Measurements from ENCODE around the gene GRAP2. TPM values are rescaled to one million over a fixed set of nuclear protein-coding genes. Genes with fewer than 3 reads are reported as not detected.
"Not testable (repeated sequence)": the region's sequence is repeated elsewhere in the genome, so short reads cannot be mapped to it uniquely, and the experiment has no call there.

GRAP2 gene
- total RNA-seq, 1 donor from 2014 or later, result 2.7 TPM

DNA sequence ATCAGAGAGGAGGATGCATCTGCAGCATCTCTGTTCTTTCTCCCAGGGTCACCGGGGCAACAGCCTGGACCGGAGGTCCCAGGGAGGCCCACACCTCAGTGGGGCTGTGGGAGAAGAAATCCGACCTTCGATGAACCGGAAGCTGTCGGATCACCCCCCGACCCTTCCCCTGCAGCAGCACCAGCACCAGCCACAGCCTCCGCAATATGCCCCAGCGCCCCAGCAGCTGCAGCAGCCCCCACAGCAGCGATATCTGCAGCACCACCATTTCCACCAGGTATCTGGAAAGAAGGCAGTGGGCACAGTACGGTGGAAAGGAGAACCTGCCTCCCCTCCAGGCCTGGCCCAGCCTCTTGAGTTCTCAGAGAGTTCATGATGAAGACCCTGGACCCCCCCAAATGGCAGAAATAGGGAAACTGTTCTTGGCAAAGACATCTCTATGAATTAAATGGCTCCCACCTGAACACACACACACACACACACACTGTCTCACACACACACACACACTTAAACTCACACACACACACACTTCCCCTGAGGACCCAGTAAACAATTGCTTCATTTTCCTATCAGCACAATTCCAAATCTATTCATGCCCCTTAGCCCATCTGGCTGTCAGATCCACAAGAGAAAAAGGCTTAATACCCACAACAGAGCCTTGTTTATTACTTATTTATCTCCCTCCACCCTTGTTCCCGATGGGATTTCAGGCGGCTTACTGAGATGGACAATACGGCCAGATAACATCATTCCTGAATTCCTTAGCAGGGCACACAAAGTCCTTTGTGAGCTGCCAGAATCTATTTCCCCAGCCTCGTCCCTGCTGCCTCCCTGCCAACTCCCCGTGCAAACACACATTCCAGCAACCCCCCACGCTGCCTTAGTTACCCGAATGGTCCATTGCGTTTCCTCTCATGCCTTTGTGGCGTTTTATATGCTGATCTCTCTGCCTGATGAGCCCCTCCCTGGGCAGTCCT, 67.4 kb downstream of the GRAP2 start:
- DNase-seq, result no peak

DNA sequence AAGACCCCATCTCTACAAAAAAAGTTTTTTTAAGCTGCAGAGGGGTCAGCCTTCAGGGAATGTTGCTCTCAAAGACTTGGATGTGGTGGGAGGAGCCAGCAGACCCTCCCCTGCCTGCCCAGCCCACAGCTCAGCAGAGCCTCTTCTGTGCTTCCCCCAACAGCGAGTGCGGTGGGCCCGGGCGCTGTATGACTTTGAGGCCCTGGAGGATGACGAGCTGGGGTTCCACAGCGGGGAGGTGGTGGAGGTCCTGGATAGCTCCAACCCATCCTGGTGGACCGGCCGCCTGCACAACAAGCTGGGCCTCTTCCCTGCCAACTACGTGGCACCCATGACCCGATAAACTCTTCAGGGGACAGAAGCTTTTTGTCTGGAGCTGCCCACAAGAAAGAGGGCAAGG, 69.9 kb downstream of the GRAP2 start:
- DNase-seq, result no peak

DNA sequence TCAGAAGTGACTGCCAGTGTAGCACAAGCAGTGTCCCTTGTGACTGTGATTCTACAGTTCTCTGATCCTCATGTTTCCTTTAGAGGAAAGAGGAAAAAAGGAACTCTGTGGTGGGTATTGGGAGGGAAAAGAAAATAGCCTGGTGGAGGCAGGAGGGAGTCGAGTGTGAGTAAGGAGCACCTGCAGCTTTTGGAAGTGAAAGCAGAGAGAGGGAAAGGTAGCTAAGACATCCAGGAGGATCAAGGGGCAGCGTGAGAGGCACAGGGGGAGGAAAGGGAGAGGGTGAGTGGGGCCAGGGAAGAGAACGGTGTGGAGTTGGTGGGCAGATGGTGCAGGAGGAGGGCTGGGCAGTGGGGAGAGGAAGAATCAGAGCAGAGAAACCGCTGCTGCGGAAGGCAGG, 71.8 kb downstream of the GRAP2 start:
- DNase-seq, result no peak

DNA sequence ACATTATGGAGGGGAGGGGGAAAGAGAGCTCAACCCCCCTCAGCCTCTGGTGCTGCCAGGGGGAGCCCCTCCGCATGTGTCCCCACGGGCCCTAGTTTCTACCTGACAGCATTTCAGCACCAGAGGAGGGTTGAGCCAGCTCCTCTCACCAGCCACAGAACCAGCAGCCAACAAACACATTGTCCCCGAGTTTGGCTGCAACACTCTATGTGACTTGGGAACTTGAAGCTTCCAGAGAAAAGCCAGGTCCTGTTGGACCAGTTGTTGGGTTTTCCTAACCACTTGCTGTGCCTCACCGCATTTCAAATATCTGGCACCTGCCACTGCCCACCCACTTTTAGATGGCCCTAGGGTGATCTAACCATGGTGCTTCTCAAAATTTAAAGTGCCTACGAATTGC, 72.8 kb downstream of the GRAP2 start:
- no peak for DNase-seq

DNA sequence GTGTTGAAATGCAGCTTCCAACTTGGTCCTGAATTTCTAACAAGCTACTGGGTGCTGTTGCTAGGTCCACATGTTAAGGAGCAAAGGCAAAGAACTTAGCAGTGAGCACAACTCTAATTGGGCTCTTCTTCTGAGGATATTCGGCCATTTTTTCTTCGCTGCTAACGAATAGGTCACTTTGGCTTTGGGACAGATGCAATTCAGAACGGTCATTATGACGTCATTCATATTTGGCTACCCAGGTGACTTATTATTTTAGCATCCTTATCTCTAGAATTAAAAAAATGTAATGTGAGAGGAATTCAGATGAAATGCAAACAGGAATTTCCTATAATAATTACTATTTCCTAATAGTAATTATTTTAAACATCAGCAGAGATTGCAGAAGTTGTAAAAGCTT, 73.2 kb downstream of the GRAP2 start:
- no peak for DNase-seq

DNA sequence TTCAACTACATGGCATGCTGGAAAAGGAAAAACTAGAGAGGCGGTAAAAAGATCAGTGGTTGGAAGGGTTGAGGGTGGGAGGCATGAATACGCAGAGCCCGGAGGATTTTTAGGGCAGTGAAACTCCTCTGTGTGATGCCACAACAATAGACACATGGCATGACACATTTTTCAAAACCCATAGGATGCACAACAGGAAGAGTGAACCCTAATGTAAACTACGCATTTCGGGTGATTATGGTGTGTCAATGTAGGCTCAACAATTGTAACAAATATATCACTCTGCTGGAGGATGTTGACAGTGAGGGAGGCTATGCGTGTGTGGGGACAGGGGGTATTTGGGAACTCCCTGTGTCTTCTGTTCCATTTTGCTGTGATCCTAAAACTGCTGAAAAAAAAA, 78.2 kb downstream of the GRAP2 start:
- no peak for DNase-seq

DNA sequence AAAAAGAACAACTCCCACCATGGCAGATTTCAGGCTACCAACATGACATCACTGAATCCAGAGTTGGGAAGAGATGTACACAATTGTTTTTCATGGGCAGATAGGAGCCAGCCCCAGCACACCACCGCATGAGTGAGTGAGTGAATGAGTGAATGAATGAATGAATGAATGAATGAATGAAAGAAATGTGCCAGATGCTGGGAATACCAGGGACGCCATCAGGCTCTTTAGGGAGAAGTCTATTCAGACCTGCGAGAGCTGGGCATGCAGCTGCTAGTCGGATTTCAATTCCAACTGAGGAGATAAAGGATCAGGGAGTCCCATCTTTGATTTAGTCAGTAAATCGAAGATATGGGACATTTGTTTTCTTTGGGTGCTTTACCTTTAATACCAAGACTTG, 78.6 kb downstream of the GRAP2 start:
- no peak for DNase-seq

DNA sequence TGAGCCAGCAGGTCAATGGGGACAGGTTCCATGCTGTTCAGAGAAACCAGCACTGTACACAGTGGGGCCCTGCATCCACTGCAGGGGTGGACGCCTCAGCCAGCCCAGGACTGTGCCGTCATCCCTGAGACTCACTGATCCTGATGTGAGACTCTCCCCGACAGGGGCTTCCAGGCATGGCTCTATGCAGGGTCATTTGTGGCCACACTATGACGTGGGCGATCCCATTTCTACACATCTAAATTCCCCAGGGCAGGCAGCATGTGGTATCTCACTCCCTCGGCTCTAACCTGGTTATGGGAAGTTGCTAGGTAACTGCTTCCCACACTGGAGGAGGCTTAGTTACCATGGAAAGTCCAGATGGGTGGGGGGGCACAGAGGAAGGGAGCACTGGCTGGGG, 79.7 kb downstream of the GRAP2 start:
- DNase-seq, result no peak

DNA sequence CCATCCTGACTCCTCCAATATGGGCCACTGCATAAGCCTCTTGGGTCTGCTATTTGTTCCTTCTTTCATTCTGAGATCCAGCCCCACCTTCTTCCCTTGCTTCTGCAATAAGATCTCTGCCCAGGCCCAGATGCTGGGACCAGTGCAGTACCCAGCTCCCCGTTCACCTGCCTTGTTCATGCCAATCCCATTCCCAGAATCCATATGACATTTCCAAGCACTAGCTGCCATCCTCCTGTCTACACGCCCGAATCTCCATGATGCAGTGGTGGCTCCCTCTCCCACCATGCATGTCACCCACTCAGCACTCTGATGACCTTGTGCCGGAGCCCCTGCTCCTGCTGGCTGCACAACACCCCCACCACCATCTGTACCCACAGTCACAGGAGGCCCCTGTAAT, 82.5 kb downstream of the GRAP2 start:
- no peak for DNase-seq

DNA sequence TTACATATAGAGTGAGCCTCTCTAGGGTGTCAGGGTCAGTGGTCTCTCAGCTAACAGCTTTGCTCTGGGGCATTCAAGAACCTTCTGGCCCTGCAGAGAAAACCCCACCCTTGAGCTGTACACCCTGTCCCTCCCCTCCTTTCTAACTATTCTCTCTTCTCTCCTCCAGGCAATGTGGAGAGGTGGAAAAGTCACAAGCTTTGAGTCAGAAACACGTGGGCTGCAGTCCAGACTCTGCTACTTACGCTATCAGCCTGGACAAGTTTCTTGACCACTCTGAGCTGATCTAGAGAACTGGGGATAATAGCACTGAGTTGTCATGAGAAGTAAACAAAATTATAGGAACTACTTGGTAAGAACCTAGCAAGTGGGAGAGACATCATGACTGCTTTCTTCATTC, 83.1 kb downstream of the GRAP2 start:
- DNase-seq, result no peak

DNA sequence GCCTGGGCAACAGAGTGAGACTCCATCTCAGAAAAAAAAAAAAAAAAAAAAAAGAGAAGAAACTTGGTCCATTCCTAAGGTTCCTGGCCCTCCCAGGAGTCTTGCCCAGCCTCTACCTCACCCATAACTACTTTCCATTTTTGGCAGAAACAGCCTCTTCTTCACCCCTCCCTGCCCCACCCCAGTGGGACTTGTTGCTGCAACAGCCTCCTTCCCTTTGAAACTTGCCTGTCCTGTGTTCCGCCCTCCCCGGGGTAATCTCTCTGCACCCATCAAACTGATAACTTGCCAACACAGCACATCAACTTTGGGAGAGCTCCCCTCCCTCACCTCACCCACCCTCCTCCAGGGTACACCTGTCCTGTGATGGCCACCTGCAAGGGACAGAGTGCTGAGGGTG, 83.9 kb downstream of the GRAP2 start:
- DNase-seq, result no peak

DNA sequence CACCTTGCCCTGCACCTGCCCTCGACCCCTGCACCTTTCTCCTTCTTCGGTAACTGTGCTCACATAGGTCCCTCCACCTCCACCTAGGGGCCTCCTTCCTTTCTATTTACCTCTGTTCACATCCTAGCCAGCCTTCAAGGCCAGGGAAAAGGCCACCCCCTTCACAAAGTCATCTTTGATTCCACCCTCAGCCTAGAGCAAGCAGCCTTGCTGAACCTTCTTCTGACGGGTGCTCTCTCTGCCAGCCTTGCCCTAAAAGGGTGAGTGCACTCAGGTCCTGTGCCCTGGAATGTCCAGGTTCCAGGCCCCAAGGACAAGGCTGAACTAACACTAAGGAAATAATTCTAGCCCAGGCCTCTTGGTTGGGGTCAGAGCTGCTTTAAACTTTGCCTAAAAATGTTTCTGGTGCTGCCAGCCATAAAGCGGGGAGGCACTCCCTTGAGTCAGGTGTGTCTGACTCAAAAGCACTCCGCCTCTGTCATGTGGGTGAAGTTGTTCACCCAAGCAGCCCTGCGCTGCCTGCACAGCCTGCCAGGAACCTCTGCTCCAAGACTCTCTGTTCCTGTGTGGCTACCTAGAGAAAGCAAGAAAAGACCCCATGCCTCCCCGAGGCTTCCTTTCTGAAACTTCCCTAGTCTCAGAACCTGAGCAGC, 84.6 kb downstream of the GRAP2 start:
- no peak for DNase-seq

DNA sequence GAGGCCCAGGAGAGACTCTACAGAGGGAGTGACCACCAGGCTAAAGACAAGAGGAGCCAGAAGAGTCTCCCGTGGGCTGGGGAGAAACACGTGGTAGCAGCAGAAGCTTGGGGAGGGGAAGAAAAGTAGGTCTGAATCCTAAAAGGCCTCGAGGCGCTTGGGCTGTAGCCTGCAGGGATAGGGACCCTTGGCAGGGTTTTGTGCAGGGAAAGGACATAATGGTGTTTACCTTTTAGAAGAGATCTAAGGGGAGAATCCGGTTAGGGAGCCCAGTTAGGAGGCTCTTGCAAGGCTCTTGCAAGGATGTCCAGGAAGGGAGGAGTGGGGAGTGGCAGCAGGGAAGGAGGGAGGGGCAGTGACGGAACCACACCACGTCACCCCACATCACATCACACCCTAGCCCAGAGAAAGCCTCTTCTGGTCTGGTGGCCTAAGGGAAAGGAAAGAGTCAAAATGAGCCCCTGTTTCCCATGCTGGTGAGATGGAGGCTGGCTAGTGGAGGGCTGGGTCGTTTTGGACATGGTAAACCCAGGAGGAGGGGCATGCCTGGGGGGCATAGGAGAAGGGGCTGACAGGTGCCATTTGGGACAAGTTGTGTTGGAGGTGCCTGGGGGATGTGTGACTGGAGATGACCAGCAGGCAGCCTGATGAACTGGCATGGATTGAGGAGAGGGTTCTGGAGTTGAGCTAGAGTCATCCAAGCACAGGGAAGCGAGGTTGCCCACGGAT, 87.7 kb downstream of the GRAP2 start:
- no peak for DNase-seq

DNA sequence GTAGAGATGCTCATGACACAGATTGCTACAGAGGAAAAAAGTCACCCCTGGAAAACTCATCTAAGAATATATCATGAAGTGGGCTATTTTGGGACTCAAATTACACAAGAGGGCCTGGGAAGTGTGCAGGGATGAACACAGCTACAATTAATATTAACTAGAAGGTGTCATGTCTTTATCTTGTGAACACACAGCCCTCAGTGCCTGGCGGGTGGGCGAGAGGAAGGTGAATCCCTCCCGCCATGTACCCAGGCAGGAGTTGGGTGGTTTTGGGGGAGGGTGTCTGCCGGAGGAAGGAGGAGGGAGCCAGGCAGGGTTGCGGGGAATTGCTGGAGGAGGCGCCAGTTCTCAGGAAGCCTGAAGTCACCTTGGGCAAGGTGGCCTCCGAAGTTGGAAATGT, 88.7 kb downstream of the GRAP2 start:
- no peak for DNase-seq

DNA sequence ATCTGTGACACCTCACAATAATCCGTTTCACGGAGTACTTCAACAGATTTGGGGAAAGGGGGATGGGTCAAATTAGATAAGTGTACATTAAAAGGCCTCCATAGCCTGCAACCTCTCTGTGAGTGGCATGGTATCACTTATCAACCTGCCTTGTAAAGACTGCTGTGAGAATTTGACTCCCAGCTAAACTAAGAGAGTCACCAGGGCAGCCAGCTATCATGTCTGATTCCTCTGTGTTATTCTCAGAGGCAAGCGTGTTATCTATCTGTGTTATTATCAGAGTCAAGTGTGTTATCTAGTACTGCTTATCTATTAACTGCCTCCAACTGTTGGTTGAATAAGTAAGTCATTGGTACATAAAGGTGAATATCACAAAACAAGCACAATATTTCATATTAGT, 89.8 kb downstream of the GRAP2 start:
- no peak for DNase-seq

DNA sequence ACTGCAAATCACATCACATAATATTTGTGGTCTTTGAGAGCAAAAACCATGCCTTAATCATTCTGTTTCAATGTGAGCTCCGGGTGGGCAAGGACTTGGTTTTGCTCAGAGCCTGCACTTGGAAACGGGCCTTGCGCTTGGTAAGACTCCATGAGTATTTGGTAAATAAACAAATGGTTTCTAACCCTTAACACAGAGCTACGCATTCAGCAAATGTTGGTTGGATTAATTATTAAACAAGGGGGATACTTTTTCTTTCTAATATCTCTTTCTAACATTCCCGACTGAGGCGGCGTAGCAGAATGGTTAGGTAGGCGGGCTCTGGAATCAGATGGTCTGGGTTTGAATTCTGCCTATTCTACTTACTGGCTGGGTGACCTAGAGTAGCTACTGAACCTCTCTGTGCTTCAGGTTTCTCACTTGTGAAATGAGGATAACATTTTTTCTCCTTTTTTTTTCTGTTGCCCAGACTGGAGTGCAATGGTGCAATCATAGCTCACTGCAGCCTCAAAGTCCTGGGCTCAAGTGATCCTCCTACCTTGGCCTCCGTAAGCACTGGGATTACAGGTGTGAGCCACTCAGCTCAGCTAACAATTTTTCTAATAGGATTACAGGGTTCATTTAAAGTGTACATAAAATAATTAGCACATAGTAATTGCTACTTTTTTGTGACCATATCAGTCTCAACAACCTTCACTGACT, 90.4 kb downstream of the GRAP2 start:
- DNase-seq, result no peak

DNA sequence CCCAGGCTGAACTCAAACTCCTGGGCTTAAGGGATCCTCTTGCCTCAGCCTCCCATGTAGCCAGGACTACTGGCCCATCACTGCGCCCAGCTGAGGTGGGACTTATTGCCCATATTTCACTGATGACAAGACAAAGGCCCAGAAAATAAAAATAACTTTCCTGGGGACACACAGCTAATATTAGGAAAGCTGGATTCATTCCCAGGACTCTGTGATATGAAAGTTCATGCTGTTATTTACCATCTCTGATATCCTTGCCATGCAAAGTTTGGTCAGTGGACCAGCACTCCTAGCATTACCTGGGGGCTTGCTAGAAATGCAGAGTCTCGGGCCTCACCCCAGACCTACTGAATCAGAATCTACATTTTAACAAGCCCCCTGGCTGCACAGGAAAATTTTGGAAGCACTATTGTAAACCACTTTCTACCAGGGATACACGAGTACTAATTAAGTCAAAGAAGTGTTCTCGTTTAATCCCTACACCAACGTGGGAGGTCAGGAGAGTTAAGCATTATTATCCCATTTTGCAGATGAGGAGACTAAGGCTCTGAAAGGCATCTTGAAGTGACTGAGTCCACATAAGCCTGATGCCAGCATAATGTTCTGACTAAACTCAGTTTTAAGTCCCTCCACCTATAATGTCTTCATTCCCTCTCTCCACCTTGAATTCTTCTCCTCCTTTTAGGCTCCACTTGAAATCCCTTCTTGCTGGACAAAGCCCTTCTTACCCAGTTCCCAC, 91.4 kb downstream of the GRAP2 start:
- DNase-seq, result no peak

DNA sequence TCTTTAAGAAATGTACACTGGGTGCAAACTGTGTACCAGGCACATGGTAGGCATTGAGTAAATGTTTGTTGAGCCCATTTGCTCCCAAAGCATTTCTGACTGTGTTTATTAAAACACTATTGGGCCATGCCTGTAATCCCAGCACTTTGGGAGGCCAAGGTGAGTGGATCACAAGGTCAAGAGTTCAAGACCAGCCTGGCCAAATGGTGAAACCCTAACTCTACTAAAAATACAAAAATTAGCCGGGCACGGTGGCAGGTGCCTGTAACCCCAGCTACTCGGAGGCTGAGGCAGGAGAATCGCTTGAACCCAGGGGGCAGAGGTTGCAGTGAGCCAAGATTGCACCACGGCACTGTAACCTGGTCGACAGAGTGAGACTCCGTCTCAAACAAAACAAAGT, 92.0 kb downstream of the GRAP2 start:
- not testable (repeated sequence) for DNase-seq

DNA sequence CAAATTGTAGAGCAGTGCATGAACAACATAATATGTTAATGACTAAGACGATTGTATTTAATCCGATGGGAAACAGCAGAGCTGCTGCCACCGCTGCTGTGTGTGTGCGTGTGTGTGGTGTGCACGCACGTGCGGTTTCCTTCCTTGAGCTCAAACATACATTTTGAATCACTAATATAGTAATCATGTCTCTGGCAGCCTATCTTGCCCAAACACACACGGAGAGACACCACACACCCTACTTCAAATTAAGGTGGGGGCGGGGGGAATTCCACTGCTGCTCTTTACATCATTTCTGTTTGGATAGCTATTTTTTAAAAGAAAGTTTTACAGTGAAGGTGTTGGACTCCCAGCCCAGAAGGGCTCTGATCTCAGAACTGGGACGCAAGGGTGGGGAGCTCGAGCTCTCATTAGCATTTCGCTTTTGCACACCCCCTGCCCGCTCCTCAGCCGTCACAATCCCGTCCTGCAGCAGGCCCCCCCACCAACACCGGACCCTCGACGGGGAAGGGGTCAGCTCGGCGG, 93.2 kb downstream of the GRAP2 start:
- no peak for DNase-seq

DNA sequence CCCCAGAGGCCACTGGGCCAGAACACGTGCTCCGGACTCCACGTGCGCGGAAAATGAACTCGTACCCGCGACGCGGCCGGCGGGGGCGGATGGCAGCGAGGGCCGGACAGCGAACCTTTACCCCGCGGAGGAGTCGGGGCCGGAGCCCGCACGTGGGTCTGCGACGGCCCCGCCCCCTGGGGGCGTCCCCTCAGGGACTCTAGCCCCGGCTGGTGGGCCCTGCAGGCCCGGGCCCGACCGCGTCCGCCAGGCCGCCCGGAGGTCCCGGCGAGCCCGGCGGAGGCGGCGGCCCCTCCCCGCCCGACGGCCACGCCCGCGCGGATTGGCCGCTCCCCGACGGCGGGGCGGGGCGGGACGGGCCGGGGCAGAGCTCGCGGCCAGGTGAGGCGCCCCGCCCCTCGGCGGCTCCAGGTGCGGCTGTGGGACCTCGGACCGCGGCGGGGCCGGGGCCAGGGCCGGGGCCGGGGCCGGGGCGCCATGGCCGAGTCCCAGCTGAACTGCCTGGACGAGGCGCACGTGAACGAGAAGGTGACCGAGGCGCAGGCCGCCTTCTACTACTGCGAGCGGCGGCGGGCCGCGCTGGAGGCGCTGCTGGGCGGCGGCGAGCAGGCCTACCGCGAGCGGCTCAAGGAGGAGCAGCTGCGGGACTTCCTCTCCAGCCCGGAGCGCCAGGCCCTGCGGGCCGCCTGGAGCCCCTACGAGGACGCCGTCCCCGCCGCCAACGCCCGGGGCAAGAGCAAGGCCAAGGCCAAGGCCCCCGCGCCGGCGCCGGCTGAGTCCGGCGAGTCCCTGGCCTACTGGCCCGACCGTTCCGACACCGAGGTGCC, 93.9 kb downstream of the GRAP2 start, which contains the start of gene FAM83F:
FAM83F (plus strand) TSS at position 389 of the 827 bp plus-strand sequence; CDS start at position 478, 89 bp downstream.
- no peak for DNase-seq
